ENCODE results near the gene WWOX.
"Not testable (repeated sequence)": the region's sequence is repeated elsewhere in the genome, so short reads cannot be mapped to it uniquely, and the experiment has no call there.

The WWOX gene

GRCh38 chr16:78596348-78596995, 497.0 kb downstream of the WWOX start:
- no peak for DNase-seq (ENCODE audit: low read depth in 4 of 4, low spot score in 1 of 4)

DNA sequence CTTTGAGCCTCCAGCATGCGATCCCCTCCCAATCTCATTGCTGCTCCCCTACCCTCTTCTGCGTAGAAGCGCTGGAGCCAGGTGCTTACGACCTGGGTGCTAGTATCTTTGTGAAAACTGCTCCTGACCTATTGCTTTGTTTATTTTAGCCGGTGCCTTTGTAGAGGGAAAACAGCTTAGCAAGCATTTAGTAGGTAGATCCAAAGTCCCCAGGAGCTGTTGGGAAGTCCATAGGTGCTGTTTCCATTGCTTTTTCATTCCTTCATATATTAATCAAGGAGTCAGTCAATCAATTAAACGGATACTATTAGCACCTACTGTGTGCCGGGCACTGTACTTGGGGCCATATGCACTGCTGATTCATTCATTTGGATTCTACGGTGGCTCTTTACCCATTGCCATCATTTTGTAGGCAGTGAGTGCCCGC, 497.6 kb downstream of the WWOX start:
- no peak for DNase-seq (ENCODE audit: low read depth in 4 of 4, low spot score in 1 of 4)

GRCh38 chr16:78597809-78598570, 498.5 kb downstream of the WWOX start:
- DNase-seq (ENCODE audit: low read depth in 4 of 4, low spot score in 1 of 4): no peak

DNA sequence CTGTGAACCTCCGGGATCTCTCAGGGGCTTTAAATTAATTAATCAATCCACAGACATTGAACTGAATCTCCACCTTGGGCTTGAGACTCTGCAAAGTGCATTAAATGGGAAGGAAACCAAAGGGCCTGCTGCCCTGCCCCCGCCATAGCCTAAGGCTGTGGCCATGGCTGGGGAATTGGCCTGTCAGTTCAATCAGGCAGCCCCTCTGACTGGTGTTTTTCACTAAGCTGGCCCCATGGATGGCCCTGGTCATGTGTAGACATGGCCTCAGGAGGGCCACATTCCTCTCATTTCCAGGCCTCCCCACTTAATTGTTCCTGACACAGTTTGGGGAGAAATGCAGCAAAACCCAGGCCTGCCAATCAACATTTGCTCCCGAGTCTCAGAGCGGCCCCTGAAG, 499.8 kb downstream of the WWOX start:
- no peak for DNase-seq (ENCODE audit: low read depth in 4 of 4, low spot score in 1 of 4)

DNA sequence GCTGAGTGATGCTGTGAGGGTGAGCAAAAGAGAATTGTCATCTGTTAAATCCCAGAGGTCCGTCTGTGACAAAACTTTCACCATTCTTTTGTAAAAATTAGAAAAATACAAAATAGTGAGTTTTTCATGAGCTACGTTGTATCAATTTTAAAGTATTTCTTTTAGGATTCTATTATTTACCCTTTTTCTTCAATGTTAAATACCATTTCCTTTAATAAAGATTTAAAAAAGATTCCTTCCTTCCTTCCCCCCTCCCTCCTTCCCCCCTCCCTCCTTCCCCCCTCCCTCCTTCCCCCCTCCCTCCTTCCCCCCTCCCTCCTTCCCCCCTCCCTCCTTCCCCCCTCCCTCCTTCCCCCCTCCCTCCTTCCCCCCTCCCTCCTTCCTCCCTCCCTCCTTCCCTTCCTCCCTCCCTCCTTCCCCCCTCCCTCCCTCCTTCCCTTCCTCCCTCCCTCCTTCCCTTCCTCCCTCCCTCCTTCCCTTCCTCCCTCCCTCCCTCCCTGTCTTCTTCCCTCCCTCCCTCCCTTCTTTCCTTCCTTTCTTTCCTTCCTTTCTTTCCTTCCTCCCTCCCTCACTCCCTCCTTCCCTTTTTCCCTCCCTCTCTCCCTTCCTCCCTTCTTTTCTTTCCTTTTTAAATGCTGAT, 505.1 kb downstream of the WWOX start:
- DNase-seq (ENCODE audit: low read depth in 4 of 4, low spot score in 1 of 4): not testable (repeated sequence)

DNA sequence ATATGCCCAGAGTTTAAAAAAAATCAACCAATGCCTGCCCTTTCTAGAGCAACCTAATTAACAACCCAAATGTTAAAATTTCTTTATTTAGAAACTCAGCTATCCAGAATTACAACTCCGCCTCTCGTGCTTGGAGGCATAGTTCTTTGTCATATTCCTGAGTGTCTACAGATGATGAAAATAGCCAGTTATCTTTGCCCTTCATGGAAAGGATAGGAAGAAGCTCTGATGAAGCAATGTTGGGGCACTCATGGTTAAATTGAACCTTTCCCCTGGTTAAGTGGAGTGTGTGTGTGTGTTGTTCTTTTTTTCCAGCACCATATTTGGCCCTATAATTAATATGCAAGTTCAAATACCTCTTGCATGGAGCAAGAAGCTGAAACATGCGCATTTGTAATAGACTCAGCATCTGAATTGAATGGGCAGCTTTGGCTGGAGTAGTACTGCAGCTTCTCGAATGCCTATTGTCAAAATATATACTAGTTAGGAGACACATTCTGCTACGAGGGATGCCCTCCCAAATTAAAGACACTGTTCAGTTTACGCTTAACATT, 506.2 kb downstream of the WWOX start:
- no peak for DNase-seq (ENCODE audit: low read depth in 4 of 4, low spot score in 1 of 4)

DNA sequence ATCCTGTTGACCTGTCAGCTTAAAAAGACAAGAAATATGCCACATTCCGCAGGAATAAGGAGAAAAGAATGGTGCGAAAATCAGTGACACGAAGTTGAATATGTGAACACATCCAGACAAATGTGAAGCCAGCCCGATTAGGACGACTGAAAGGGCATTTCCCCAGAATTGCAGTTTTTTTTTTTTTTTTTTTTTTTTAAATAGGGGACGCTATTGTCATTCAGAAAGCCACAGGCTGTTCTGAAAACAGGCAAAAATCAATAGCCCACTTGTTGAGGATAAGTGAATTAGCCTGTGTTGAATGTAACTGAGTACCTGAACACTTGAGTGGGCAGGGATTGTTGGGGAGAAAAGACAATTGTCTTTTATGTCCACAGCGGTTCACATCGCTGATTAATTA, 507.1 kb downstream of the WWOX start:
- no peak for DNase-seq (ENCODE audit: low read depth in 4 of 4, low spot score in 1 of 4)

DNA sequence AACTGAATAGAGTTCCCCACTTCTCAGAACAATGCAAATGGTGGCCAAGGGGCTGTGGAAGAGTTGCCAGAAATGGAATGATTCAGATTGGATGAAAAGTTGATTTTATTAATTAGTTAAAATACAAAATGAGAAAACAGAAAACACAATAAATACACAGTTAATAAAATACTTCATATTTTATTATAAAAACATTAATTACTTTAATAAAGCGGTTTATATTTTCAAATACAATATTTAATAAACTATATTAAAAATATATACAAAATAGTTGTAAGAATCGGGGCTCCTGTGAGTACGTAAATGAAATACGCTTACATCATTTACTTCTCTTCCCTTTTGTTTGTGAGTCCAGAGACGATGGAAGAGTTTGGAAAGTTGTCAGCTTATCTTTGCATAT, 507.6 kb downstream of the WWOX start:
- DNase-seq (ENCODE audit: low read depth in 4 of 4, low spot score in 1 of 4): no peak

DNA sequence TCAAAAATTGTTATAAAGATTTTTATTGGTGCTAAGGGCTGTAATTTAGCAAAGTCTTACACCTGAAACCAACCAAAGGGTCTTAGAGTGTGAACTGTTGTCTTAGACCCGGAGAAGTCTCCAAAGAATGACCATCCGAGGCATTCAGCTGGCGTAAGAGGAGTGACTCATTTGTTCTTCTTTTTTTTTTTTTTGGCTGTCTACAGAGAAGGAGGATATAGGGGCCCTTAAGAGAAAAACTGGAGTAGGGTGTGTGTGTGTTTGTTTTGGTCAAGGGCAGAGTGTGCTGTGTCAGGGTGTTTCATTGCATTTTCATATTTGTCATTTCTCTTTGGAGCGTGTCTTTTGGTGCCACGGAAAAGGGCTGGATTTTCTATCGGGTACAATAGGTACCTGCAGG, 508.0 kb downstream of the WWOX start:
- DNase-seq (ENCODE audit: low read depth in 4 of 4, low spot score in 1 of 4): no peak

- no peak for DNase-seq (ENCODE audit: low read depth in 4 of 4, low spot score in 1 of 4)
Observed at GRCh38 chr16:78608305-78608776, 508.9 kb downstream of the WWOX start.

- DNase-seq (ENCODE audit: low read depth in 4 of 4, low spot score in 1 of 4): no peak
Observed at GRCh38 chr16:78609402-78610274, 510.2 kb downstream of the WWOX start.

GRCh38 chr16:78611318-78611717, 511.9 kb downstream of the WWOX start:
- DNase-seq (ENCODE audit: low read depth in 4 of 4, low spot score in 1 of 4): no peak

- no peak for DNase-seq (ENCODE audit: low read depth in 4 of 4, low spot score in 1 of 4)
Observed at GRCh38 chr16:78619811-78620210, 520.4 kb downstream of the WWOX start.

DNA sequence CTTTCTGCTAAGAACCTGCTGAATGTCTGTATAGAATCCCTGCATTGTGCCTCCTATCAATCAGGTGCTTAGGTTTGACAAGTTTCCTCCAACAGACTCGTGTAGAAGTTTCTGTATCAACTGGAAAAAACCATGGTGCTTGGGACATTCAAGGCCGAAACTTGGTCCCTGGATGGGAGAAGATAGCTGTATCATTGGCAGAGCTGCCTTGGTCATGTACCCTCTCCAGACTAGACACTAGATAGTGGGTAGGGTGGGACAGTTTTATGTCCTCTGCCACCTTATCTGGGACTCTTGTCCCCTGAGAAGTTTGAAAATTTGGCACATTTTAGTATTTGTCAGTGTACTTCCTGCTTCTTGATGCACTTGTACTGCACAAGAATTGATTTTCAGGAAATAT, 520.8 kb downstream of the WWOX start:
- DNase-seq (ENCODE audit: low read depth in 4 of 4, low spot score in 1 of 4): no peak

DNA sequence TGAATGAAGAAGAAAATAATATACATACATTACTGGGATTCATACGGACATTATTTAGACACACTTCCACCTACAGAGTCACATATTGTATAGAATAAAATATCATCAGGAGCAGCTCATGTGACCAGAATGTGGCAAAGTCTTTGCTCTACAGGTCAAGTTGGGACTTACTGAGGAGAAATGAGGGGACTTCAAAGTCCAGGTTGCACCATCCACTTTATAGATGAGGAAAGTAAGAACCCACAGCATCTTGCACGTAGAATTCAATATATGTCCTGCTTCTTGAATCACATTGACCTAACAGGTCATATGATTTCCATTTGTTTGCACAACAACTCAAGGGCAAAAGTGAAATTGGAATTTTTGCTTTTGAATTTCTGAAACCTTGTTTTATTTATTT, 524.3 kb downstream of the WWOX start:
- DNase-seq (ENCODE audit: low read depth in 4 of 4, low spot score in 1 of 4): no peak

- DNase-seq (ENCODE audit: low read depth in 4 of 4, low spot score in 1 of 4): no peak
Observed at GRCh38 chr16:78624366-78624765, 524.9 kb downstream of the WWOX start.

- no peak for DNase-seq (ENCODE audit: low read depth in 4 of 4, low spot score in 1 of 4)
Observed at GRCh38 chr16:78628461-78629045, 529.1 kb downstream of the WWOX start.

GRCh38 chr16:78629173-78629572, 529.7 kb downstream of the WWOX start:
- no peak for DNase-seq (ENCODE audit: low read depth in 4 of 4, low spot score in 1 of 4)

DNA sequence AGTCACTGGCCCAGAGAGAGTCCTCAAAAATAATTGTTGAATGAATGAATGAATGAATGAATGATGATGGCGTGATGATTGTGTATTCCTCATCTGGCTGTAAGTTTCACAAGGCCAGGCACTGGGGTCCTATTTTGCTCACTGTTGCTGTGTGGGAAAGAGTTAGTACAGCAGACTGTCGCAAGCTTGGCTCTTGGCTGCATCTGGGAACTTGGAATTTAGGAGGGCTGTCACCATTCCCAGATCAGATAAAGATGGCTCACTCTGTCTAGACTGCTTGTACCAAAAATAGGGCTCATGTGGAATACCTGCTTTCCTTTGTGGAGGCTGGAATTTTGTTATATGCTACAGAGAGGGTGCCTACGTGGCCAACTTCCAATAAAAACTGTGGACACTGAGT, 530.6 kb downstream of the WWOX start:
- DNase-seq (ENCODE audit: low read depth in 4 of 4, low spot score in 1 of 4): no peak

DNA sequence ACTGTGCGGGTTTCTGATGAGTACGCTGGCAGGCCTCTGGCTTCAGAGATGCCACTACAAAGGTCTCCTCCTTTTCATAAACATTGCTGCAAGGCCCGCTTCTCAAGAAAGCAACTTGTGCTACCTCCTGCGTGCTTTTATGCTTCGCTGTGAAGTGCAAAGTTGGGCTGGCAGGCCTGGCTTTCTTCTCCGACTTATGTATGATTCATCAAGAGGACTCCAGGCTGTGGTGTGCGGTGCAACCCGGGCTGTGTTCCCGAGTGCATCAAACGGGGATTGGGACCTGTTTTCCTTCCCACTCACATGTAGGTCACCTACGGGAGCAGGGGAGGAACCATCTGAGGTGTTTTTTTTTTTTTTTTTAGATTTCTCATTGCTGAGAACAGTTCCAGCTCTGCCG, 534.1 kb downstream of the WWOX start:
- no peak for DNase-seq (ENCODE audit: low read depth in 4 of 4, low spot score in 1 of 4)

- no peak for DNase-seq (ENCODE audit: low read depth in 4 of 4, low spot score in 1 of 4)
Observed at GRCh38 chr16:78635807-78636206, 536.4 kb downstream of the WWOX start.

Data from stimulated activated CD4-positive, alpha-beta T cell treated with anti-CD3 and anti-CD28 coated beads, Interleukin-1b, Interleukin-23, amount 100 ng/mL, for 24 hours (primary cell).